Mammary epithelial cell (primary cell): ENCODE data around the gene NAPB.

Experiments used
- CTCF ChIP-seq, 2 donors: IDR thresholded peaks in 1 of 2; conservative IDR thresholded peaks in 1 of 2; 2 replicates each; pipeline ENCODE4 v1.5.1; 2011 to 2012; ENCODE audit warnings: inconsistent platforms in 2 of 2, low read length in 2 of 2, mild to moderate bottlenecking in 2 of 2, control low read depth in 1 of 2, low read depth in 1 of 2; ENCODE audit not compliant: insufficient read depth in 1 of 2; ENCODE audit errors: extremely low read depth in 1 of 2
- EZH2 ChIP-seq: IDR thresholded peaks from 2 replicates; pipeline ENCODE4 v1.6.1; 2012; ENCODE audit warnings: low read length, inconsistent platforms, borderline replicate concordance

- TF ChIP-seq CTCF (conservative IDR thresholded peaks at IDR 0.05 in 1 of 2, IDR thresholded peaks at IDR 0.05 in 1 of 2; ENCODE audit: extremely low read depth in 1 of 2, insufficient read depth in 1 of 2, low read depth in 1 of 2, low read length in 2 of 2) (no peak), EZH2 (no peak)
These were observed 17.4 kb upstream of the NAPB start for GRCh38 chr20:23438661-23439060.
